Measurements from ENCODE around the gene MALRD1.

MALRD1 gene

GRCh38 chr10:19048489-19048888 is at the start of gene MALRD1:
TSS of gene MALRD1 (plus strand) at chr10:19048801. CDS start at chr10:19048939, 138 bp downstream.
- Histone ChIP-seq H3K4me1 (peaks cover 0 to 3% (median 0%) of the 10 kb centered on the region in 10 experiments; a peak in 2 of 20 replicates), H3K4me2 (no peak within 1 kb of the TSS), H3K27ac (no peak within 1 kb of the TSS), H3K9ac (no peak within 1 kb of the TSS), H4K20me1 (no peaks in the 10 kb centered on the region), H3K9me3 (replicated peaks in 1 of 11) (no peaks in the 10 kb centered on the region; a peak in 1 of 22 replicates), H3K4me3 (no peak within 1 kb of the TSS), H3K27me3 (no peaks in the 10 kb centered on the region), H3K36me3 (no peaks in the 10 kb centered on the region)
- TF ChIP-seq Cebpa-rat (IDR thresholded peaks at IDR 0.05), result no peak

GRCh38 chr10:19003341-19003740 is 45.3 kb upstream of the MALRD1 start:
- peak overlapping the region; percentile 25 to 63 (median 49); a peak in 20 of 22 replicates for H3K4me2 ChIP-seq
- peaks cover 0 to 29% (median 0%) of the 10 kb centered on the region in 11 experiments; a peak in 4 of 22 replicates for H3K36me3 ChIP-seq
- H3K27ac ChIP-seq, result peak overlapping the region in 10 of 11 experiments; percentile 5 to 88 (median 62); a peak in 17 of 22 replicates
- peaks cover 4 to 73% (median 55%) of the 10 kb centered on the region in 11 experiments; a peak in 21 of 22 replicates for H3K9me3 ChIP-seq (replicated peaks in 1 of 11)
- no peaks in the 10 kb centered on the region for H4K20me1 ChIP-seq
- peaks cover 19 to 65% (median 38%) of the 10 kb centered on the region in 10 experiments for H3K4me1 ChIP-seq
- no peak for TF ChIP-seq Cebpa-rat (IDR thresholded peaks at IDR 0.05)
- H3K9ac ChIP-seq, result peak overlapping the region in 6 of 11 experiments; percentile 9 to 63 (median 30); a peak in 10 of 22 replicates
- H3K4me3 ChIP-seq, result peak overlapping the region in 2 of 10 experiments; percentile 9 to 21; a peak in 2 of 20 replicates
- no peaks in the 10 kb centered on the region for H3K27me3 ChIP-seq

GRCh38 chr10:19012111-19012510 is 36.5 kb upstream of the MALRD1 start:
- no peaks in the 10 kb centered on the region for H3K27me3 ChIP-seq
- H3K9ac ChIP-seq, result no peak overlapping the region
- H3K27ac ChIP-seq, result no peak overlapping the region
- H3K9me3 ChIP-seq (replicated peaks in 1 of 11), result peaks cover 45 to 96% (median 79%) of the 10 kb centered on the region in 11 experiments
- H3K36me3 ChIP-seq, result peaks cover 0 to 19% (median 0%) of the 10 kb centered on the region in 11 experiments; a peak in 4 of 22 replicates
- H3K4me3 ChIP-seq, result no peak overlapping the region
- H3K4me2 ChIP-seq, result no peak overlapping the region
- no peaks in the 10 kb centered on the region for H4K20me1 ChIP-seq
- H3K4me1 ChIP-seq, result peaks cover 0 to 14% (median 0%) of the 10 kb centered on the region in 10 experiments; a peak in 3 of 20 replicates
- TF ChIP-seq Cebpa-rat (IDR thresholded peaks at IDR 0.05), result no peak

DNA sequence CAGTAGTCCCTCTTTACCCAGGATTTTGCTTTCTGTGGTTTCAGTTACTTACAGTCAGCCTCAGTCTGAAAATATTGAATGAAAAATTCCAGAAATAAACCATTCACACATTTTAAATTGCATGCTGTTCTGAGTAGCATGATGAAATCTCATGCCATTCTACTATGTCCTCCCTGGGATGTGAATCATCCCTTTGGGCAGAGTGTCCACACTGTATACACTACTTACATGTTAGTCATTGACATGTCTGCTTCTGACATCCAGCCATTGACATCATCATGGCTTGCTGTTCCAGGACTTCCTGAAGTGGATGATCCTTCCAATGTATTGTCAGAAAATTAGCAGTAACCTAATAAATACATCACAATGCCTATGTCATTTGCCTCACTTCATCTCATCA is 34.6 kb upstream of the MALRD1 start:
- no peaks in the 10 kb centered on the region for H3K27me3 ChIP-seq
- H3K27ac ChIP-seq, result no peak overlapping the region
- no peak for TF ChIP-seq Cebpa-rat (IDR thresholded peaks at IDR 0.05)

GRCh38 chr10:19014498-19014897 is 34.1 kb upstream of the MALRD1 start:
- Histone ChIP-seq H3K36me3 (peaks cover 0 to 10% (median 0%) of the 10 kb centered on the region in 11 experiments; a peak in 3 of 22 replicates), H3K4me3 (no peak overlapping the region), H3K27me3 (no peaks in the 10 kb centered on the region), H3K9me3 (replicated peaks in 1 of 11) (peaks cover 30 to 75% (median 56%) of the 10 kb centered on the region in 11 experiments), H3K4me1 (peaks cover 0 to 15% (median 0%) of the 10 kb centered on the region in 10 experiments; a peak in 2 of 20 replicates), H3K9ac (no peak overlapping the region), H3K4me2 (no peak overlapping the region), H4K20me1 (no peaks in the 10 kb centered on the region), H3K27ac (no peak overlapping the region)
- no peak for TF ChIP-seq Cebpa-rat (IDR thresholded peaks at IDR 0.05)

More for the DNA sequence above, 34.6 kb upstream of the MALRD1 start:
- Histone ChIP-seq H3K36me3 (peaks cover 0 to 11% (median 0%) of the 10 kb centered on the region in 11 experiments; a peak in 3 of 22 replicates), H3K9ac (no peak overlapping the region), H3K4me1 (peaks cover 0 to 16% (median 0%) of the 10 kb centered on the region in 10 experiments; a peak in 3 of 20 replicates), H3K4me3 (0 out of 20 replicates have a peak overlapping the region, but pooled peaks of 1 of the 10 experiments have one; percentile 5), H3K9me3 (replicated peaks in 1 of 11) (peaks cover 31 to 79% (median 61%) of the 10 kb centered on the region in 11 experiments), H4K20me1 (no peaks in the 10 kb centered on the region), H3K4me2 (no peak overlapping the region)

DNA sequence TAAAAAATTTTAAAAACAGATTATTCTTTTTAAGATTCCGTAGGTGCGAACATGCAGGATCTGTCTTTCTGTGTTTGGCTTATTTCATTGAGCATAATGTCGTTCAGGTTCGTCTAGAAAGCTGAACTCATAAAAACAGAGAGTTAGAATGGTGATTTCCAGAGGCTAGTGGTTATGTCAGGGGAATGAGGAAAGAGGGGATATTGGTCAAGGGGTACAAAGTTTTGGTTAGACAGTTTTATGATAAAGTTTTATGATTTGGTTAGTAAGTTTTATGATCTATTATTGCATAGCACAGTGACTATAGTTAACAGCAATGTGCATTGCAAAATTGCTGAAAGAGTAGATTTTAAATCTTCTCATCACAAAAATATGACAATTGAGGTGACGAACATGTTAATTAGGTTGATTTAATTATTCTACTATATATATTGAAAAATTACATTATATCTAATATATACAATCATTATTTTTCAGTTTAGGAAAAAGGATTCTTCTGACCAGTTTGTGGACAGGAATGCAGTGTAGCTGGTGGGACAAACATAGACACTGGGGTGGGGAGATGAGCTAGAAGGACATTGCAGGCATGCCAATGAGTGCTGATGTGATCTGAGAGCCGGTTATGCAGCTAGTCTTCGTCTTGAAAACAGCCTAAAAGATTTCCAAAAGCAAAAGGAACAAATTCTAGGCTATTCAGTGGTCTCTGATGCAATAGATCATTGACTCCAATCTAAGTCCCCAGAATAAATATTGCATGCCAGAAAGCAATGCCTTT is 31.3 kb upstream of the MALRD1 start:
- H3K27me3 ChIP-seq, result no peaks in the 10 kb centered on the region
- H3K36me3 ChIP-seq, result peaks cover 0 to 7% (median 0%) of the 10 kb centered on the region in 11 experiments; a peak in 2 of 22 replicates
- no peak overlapping the region for H3K9ac ChIP-seq
- peaks cover 19 to 48% (median 36%) of the 10 kb centered on the region in 11 experiments for H3K9me3 ChIP-seq (replicated peaks in 1 of 11)
- TF ChIP-seq Cebpa-rat (IDR thresholded peaks at IDR 0.05), result no peak
- peaks cover 0 to 9% (median 0%) of the 10 kb centered on the region in 10 experiments; a peak in 2 of 20 replicates for H3K4me1 ChIP-seq
- H4K20me1 ChIP-seq, result no peaks in the 10 kb centered on the region
- H3K27ac ChIP-seq, result no peak overlapping the region
- H3K4me3 ChIP-seq, result no peak overlapping the region
- H3K4me2 ChIP-seq, result peak overlapping the region in 1 of 11 experiments; percentile 16; a peak in 2 of 22 replicates

DNA sequence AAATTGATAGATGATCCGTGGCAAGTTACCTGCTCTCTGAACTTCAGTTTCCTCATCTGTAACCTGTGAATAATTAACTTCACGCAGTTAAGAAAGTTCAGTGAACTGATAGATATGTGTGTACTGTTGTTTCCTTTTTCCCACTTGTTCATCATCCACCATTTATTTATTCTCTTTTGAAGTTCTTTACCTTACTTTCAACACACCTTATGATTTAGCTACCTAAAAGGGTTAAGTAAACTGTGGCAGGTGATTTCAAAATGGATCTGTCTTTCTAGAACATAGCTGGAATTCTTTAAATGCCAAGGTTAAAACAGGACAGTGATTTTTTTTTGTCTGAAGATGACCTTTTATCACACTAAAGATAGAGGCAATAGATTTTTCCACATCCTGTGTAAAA is 27.4 kb upstream of the MALRD1 start:
- no peaks in the 10 kb centered on the region for H3K27me3 ChIP-seq
- no peak overlapping the region for H3K4me3 ChIP-seq
- peaks cover 0 to 12% (median 6%) of the 10 kb centered on the region in 11 experiments; a peak in 5 of 22 replicates for H3K9me3 ChIP-seq (replicated peaks in 1 of 11)
- H3K36me3 ChIP-seq, result no peaks in the 10 kb centered on the region
- H3K9ac ChIP-seq, result no peak overlapping the region
- H3K4me2 ChIP-seq, result no peak overlapping the region
- no peak overlapping the region for H3K27ac ChIP-seq
- no peak for TF ChIP-seq Cebpa-rat (IDR thresholded peaks at IDR 0.05)
- no peaks in the 10 kb centered on the region for H4K20me1 ChIP-seq
- H3K4me1 ChIP-seq, result peaks cover 0 to 12% (median 3%) of the 10 kb centered on the region in 10 experiments; a peak in 4 of 20 replicates

GRCh38 chr10:19024611-19025010 is 24.0 kb upstream of the MALRD1 start:
- H3K9me3 ChIP-seq (replicated peaks in 1 of 11), result peaks cover 0 to 4% (median 0%) of the 10 kb centered on the region in 11 experiments; a peak in 2 of 22 replicates
- no peak overlapping the region for H3K4me3 ChIP-seq
- H3K4me2 ChIP-seq, result peak overlapping the region in 5 of 11 experiments; percentile 8 to 32 (median 18); a peak in 7 of 22 replicates
- no peaks in the 10 kb centered on the region for H3K27me3 ChIP-seq
- H3K4me1 ChIP-seq, result peaks cover 0 to 8% (median 0%) of the 10 kb centered on the region in 10 experiments; a peak in 3 of 20 replicates
- no peak overlapping the region for H3K9ac ChIP-seq
- no peak for TF ChIP-seq Cebpa-rat (IDR thresholded peaks at IDR 0.05)
- H4K20me1 ChIP-seq, result no peaks in the 10 kb centered on the region
- H3K36me3 ChIP-seq, result no peaks in the 10 kb centered on the region
- H3K27ac ChIP-seq, result no peak overlapping the region

- Histone ChIP-seq H3K4me2 (no peak overlapping the region), H3K4me3 (no peak overlapping the region), H3K36me3 (no peaks in the 10 kb centered on the region), H3K9me3 (replicated peaks in 1 of 11) (peaks cover 6 to 16% (median 12%) of the 10 kb centered on the region in 11 experiments; a peak in 12 of 22 replicates), H3K9ac (no peak overlapping the region), H3K27ac (no peak overlapping the region), H3K4me1 (no peaks in the 10 kb centered on the region), H3K27me3 (no peaks in the 10 kb centered on the region), H4K20me1 (no peaks in the 10 kb centered on the region)
- TF ChIP-seq Cebpa-rat (IDR thresholded peaks at IDR 0.05), result no peak
These were observed 16.8 kb upstream of the MALRD1 start for GRCh38 chr10:19031763-19032162.

Measured in BLaER1 treated with 17β-estradiol and CSF1 and Interleukin-3, amounts not matched to agents 10 nM and 100 nM (cell line).